Anterior cingulate cortex (tissue), 58 donors: ENCODE data around the gene JPH3.
A peak's percentile ranks its signal among the peaks of the same experiment; 100 is the strongest.

ENCODE experiments used
- DNase-seq, 58 donors: peaks; one replicate each; lab custom pipeline; 2025; lab: John Stamatoyannopoulos, UW

The JPH3 gene

GRCh38 chr16:87621976-87622713 is 19.8 kb downstream of the JPH3 start:
- DNase-seq: no peak

- DNase-seq: no peak
Measured at GRCh38 chr16:87622756-87623319, 20.5 kb downstream of the JPH3 start.

- DNase-seq: no peak
Measured at GRCh38 chr16:87625241-87625797, 23.0 kb downstream of the JPH3 start.

GRCh38 chr16:87626401-87626800 is 24.1 kb downstream of the JPH3 start:
- no peak for DNase-seq

DNA sequence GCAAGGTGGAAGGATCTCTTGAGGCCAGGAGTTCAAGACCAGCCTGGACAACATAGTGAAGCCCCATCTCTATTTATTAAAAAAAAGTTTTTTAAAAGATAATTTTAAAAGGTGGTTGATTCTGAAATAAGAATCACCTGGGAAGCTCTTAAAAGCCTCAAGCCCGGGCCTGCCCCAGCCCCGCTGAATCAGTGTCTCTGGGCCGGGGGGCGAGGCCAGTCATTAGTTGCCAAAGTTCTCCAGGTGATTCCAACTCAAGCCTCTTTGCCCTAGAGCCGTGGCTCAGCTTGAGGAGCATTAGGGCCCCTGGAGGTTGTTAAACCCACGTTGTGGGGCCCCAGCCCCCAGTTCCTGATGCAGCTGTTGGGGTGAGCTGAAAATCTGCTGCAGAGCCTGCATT is 24.6 kb downstream of the JPH3 start:
- DNase-seq: no peak

DNA sequence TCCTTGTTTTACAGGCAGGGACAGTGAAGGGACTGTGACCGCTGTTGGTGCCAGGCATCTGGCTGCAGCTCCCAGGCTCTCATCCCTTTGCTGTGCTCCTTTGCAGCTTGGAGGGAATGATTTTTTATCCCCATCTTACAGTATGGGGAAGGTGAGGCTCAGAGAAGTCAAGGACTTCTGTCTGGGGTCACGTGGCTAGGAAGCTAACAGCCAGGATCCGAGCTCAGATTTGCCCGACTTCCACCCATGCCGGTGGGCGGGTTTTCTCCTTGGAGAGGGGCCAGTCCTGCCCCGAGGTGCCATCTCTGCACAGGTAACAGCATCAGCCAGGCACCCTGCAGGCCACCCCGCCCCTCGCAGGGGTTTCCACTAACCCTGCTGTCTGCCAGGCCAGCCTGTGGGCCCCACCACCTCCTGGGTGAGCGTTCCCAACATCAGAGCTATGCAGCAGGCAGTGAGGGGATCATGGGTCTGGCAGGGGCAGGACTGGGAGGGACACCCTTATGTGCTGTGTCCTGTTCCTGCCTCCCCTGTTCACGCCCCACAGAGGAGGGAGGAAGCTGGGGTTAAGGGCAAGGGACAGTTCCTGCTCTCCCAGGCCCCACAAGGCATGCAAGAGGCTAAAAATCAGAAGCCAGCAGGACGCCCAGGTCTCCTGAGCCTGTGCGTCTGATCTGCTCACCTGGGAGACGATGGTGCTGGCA is 25.4 kb downstream of the JPH3 start:
- no peak for DNase-seq

GRCh38 chr16:87628246-87628923 is 26.1 kb downstream of the JPH3 start:
- no peak for DNase-seq

- no peak for DNase-seq
Measured at GRCh38 chr16:87628940-87629339, 26.6 kb downstream of the JPH3 start.

DNA sequence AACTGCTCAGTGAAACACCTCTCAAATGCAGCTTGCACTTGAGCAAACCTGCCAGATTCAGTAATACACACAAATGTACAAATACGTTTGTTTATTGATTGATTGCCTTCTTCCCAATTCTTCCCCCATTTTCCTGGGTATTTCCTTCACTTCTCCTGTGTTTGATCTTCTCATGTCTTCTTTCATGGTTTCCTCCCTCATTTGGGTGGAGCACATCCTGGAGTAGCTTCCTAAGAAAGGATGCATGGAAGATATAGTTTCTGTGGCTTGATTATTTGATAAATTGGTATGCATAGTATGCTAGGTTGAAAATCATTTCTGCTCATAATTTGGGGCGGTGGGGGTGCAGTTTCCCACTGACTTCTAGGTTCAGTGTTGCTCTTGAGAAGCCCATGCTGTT is 28.8 kb downstream of the JPH3 start:
- no peak for DNase-seq

DNA sequence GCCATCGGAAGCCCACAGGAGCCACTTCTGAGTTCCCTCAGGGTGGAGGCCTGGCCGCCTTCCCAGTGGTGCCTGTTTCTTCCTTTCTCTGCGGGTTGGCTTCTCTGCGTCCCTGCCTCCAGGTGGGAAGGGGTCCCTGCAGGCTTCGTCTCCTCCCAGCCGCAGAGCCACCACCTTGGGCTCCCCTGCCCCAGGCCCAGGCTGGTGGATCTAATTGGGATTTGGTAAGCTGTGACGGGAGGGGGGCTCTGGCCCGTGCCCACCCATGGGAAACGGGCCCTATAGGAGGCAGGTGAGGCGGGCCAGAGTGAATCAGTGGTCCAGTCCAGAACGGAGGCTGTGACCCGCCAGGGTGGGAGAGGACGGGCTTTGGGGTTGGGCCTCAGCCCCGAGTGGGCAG is 32.1 kb downstream of the JPH3 start:
- no peak for DNase-seq

- peak in 55 of 58 donors; percentile 7 to 78 (median 47) for DNase-seq
Measured at GRCh38 chr16:87635541-87636049, 33.3 kb downstream of the JPH3 start.

GRCh38 chr16:87636050-87636684 is 33.9 kb downstream of the JPH3 start:
- peak in 57 of 58 donors; percentile 17 to 80 (median 65) for DNase-seq

GRCh38 chr16:87636741-87637140 is 34.4 kb downstream of the JPH3 start:
- DNase-seq: no peak

- no peak for DNase-seq
Measured at GRCh38 chr16:87637357-87637756, 35.0 kb downstream of the JPH3 start.

DNA sequence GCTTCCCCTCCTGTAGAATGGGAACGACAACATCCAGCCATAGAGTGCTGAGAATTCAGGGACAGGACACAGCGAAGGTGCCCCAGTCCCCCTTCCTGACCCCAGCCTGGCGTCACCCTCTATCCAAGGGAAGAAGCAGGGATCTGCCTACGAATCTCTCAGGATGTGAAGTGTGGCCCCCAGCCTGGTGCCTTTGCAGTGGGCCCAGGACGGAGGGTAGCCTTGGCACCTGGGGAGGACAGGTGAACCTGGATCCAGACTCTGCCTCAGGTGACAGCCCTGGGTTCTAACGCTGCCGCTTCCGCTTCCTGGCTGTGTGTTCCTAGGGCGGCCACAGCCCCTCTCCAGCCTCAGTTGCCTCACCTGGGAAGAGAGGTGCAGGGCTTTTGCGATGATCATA is 36.4 kb downstream of the JPH3 start:
- DNase-seq: no peak

GRCh38 chr16:87641721-87642120 is 39.4 kb downstream of the JPH3 start:
- no peak for DNase-seq

DNA sequence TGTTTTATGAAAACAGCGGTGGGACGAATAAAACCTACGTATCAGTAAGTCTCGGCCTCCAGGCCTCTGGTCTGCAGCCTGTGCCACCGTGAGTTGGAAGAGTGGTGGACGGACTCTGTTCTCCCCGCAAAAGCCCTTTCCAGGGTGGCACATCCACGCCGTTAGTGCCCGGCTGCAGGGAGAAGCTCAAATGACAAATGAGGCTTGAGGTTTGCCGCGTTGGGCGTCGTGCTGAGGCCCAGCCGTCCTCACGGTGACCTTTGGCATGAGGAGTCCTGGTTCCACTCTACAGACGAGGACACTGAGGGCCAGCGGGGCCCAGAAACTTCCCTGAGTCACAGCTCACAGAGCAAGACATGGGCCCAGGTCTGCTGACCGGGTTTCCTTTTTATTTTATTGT is 40.2 kb downstream of the JPH3 start:
- no peak for DNase-seq

- no peak for DNase-seq
Measured at GRCh38 chr16:87644186-87644585, 41.9 kb downstream of the JPH3 start.

DNA sequence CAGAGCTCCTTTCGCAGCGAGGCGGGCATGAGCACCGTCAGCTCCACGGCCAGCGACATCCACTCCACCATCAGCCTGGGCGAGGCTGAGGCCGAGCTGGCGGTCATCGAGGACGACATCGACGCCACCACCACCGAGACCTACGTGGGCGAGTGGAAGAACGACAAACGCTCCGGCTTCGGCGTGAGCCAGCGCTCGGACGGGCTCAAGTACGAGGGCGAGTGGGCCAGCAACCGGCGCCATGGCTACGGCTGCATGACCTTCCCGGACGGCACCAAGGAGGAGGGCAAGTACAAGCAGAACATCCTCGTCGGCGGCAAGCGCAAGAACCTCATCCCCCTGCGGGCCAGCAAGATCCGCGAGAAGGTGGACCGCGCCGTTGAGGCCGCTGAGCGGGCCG is 42.3 kb downstream of the JPH3 start:
- DNase-seq: no peak

- no peak for DNase-seq
Measured at GRCh38 chr16:87645802-87646201, 43.5 kb downstream of the JPH3 start.
